Measurements from ENCODE around the gene SLC6A5.

Gene SLC6A5

GRCh38 chr11:20670932-20671403 is 71.6 kb downstream of the SLC6A5 start:
- no peak for DNase-seq

- no peak for DNase-seq
These were observed 72.6 kb downstream of the SLC6A5 start for GRCh38 chr11:20671856-20672546.

- no peak for DNase-seq
These were observed 73.2 kb downstream of the SLC6A5 start for GRCh38 chr11:20672575-20672974.

GRCh38 chr11:20676658-20677057 is 77.2 kb downstream of the SLC6A5 start:
- no peak for DNase-seq

GRCh38 chr11:20688761-20689160 is 89.4 kb downstream of the SLC6A5 start:
- DNase-seq = no peak

GRCh38 chr11:20707876-20708275 is 108.5 kb downstream of the SLC6A5 start:
- DNase-seq = no peak
